HG03175 (cell line): ENCODE measurements around the gene RAB32.
"Not testable (repeated sequence)": the region's sequence is repeated elsewhere in the genome, so short reads cannot be mapped to it uniquely, and the experiment has no call there.

Source experiments
- ATAC-seq: cut with Tn5 transposase; IDR thresholded peaks from one replicate; pipeline ENCODE4 v1.9.1; 2021; ENCODE audit warnings: mild to moderate bottlenecking, moderate library complexity; ENCODE audit not compliant: unreplicated experiment

Gene RAB32

DNA sequence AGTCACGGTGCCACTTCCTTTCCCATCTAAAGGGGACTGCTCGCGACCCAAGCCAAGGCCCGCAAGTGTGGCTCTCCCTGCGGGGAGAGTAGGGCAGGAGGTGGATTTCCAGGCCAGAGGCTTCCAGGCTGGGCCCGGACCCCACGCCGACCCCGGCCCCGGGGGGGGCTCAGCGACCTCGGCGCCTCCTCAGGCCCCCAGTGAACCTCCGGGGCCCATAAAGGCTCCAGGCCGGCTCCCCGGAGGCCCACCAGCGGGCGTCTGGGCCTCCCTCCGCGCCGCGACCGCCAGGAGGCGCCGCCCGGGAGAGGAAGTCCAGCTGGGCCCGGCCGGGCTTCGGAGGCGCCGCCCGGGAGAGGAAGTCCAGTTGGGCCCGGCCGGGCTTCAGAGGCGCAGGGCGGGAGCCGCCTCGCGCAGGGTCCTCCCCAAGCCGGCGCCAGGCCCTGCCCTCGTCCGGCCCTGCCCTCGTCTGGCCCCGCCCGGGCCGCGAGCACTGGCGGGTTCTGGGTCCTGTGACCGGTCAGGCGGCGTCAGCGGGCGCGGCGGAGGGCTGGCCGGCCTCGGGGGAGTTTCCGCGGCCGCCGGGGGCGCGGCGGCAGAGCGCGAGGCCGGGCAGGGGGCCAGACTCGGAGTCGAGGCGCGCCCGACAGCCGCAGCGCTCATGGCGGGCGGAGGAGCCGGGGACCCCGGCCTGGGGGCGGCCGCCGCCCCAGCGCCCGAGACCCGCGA, at the start of gene RAB32:
Gene RAB32 (plus strand): TSS at position 623 of the 729 bp plus-strand sequence. CDS start 39 bp downstream, at position 662.
- peak; percentile 67 for ATAC-seq

- no peak for ATAC-seq
These were observed 45.3 kb upstream of the RAB32 start for GRCh38 chr6:146498309-146498708.

DNA sequence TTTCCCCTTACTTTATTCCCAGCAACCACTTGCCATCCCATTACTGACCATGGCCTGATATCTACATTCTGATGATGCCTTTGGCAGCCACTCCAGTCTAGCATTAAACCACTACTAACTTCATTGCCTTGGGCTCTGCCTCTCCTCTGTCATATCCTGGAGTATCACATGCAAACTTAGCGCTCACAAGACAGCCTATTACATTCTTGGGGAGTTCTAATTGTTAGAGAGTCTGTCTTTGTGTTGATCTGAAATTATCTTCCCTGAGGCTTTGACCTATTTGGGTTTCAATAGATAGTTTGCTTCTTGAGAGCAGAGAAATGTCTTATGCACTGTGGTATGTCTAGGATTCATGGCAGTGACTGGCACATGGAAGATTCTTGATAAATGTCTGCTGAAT, 40.5 kb upstream of the RAB32 start:
- no peak for ATAC-seq

GRCh38 chr6:146515212-146515611, 28.4 kb upstream of the RAB32 start:
- ATAC-seq: no peak

GRCh38 chr6:146526192-146526591, 17.4 kb upstream of the RAB32 start:
- no peak for ATAC-seq

DNA sequence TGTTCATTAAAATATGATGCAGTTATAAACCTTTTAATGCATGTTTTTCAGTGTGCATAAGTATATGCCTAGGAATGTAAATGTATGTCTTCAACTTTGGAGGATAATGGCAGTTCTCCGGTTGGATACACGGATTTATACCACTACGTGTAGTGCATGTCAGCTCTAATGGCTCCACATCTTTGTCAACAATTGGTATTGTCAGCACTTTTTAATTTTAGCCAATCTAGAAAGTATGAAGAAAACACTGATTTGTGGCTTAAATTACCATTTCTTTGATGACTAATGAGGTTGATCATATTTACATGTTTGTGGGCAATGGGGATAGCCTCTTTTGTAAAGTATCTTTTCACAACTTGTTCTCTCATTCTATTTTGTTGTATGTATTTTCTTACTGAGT, 10.9 kb upstream of the RAB32 start:
- no peak for ATAC-seq

GRCh38 chr6:146542881-146543210, 787 bp upstream of the RAB32 start:
- no peak for ATAC-seq

GRCh38 chr6:146543940-146544615, 445 bp downstream of the RAB32 start:
- ATAC-seq: no peak

- no peak for ATAC-seq
These were observed 1.1 kb downstream of the RAB32 start for GRCh38 chr6:146544616-146545182.

DNA sequence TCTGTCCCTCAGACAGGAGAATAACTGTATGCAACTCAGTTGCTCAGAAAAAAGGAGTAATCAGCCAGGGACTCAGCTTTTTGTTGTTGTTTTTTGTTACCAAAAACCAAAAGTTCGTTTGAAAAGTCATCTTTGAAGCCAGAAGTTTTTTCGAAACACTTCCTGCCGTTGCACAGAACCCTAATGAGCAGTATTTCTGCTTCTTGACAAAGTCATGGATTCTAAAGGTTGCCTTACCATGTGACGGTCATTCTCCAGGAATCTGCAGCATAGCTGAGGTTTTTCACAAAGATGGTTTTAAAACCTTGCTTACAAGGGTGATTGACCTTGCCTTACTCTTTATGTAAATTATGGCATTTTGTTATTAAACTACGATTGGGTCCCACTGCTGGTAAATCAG, 1.9 kb downstream of the RAB32 start:
- ATAC-seq: no peak

DNA sequence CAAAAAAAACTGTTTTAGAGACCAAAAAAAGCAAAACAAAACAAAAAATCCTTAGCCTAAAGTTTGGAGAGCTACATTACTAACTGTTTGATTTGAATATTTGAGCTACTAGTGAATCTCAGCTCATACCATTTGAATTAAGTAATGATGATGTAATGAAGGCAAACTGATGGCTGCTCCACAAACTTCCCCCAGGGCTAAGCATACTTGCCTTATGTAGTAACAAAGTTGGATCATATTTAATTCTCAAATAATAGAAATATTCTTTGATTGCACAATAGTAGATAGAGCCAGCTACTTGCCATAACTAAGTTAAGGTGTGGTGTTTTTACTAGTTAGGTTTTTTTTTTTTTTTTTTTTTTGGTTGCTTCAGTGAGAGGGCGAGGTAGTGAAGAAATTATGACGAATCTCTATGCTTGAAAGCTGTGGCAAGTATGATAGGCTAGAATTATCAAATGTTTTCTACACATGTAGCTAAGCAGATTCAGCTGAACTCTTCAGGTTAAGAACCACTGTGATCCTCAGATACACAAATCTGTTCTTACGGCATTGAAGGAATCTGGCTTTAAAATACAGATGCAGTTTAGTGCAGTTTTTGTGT, 2.9 kb downstream of the RAB32 start:
- no peak for ATAC-seq

DNA sequence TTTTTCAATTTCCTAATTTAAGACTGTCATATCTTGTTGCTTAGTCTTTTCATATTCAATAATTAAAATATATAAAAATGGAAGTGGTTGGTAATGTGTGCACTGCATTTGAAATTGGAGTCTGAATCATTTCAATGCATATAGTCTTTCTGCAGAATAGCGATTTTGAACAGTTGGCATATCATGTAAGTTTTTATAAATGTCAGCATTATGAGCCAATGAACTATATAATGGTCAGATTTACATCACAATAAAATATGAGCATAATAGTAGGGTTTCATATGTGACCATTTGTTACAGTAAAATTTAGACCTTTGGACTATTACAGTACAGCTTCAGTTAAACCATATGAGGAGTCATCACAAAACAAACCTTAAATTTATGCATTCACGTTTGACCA, 4.3 kb downstream of the RAB32 start:
- ATAC-seq: no peak

- ATAC-seq: no peak
These were observed 5.3 kb downstream of the RAB32 start for GRCh38 chr6:146548898-146549374.

GRCh38 chr6:146550911-146551310, 7.3 kb downstream of the RAB32 start:
- no peak for ATAC-seq

- no peak for ATAC-seq
These were observed 7.9 kb downstream of the RAB32 start for GRCh38 chr6:146551545-146551944.

- no peak for ATAC-seq
These were observed 9.9 kb downstream of the RAB32 start for GRCh38 chr6:146553377-146554135.

- ATAC-seq: no peak
These were observed 17.0 kb downstream of the RAB32 start for GRCh38 chr6:146560607-146561006.

DNA sequence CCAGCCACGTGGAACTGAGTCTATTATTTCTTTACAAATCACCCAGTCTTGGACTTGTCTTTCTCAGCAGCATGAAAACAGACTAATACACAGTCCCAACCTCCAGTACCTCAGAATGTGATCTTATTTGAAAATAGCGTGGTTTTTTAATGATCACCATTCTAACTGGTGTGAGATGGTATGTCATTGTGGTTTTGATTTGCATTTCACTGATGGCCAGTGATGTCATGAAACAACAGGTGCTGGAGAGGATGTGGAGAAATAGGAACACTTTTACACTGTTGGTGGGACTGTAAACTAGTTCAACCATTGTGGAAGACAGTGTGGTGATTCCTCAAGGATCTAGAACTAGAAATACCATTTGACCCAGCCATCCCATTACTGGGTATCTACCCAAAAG, 23.0 kb downstream of the RAB32 start:
- ATAC-seq: not testable (repeated sequence)

GRCh38 chr6:146568619-146569018, 25.0 kb downstream of the RAB32 start:
- ATAC-seq: not testable (repeated sequence)

DNA sequence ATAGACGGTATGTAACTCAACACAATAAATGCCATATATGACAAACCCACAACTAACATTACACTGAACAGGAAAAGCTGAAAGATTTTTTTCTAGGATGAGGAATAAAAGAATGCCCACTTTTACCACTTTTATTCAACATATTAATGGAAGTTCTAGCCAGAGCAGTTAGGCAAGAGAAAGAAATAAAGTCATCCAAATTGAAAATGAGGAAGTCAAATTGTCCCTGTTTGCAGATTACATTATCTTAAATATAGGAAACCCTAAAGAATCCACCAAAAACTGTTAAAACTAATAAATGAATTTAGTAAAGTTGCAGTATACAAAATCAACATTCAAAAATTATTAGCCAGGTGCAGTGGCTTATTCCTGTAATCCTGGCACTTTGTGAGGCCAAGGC, 30.6 kb downstream of the RAB32 start:
- no peak for ATAC-seq

DNA sequence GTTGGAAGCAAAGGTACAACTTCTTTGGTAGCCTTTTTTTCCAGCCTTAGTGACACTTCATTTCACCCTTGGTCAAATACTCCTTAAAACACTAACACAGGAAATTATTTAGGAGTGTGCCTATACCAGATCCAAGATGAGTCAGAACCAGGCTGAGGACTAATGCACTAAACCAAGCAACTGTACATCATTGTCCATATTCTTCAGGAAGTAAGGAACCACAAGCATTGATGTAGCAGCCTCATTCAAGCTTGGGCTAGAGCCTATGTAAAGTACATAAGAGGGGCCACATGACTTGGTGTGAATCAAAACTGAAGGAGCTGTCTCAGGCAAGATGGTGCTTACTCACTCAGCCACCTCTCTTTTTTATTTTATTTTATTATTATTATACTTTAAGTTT, 34.4 kb downstream of the RAB32 start:
- ATAC-seq: no peak
